Measurements from ENCODE around the gene KRTAP4-12. TPM values are rescaled to one million over a fixed set of nuclear protein-coding genes. Genes with fewer than 3 reads are reported as not detected.
"Not testable (repeated sequence)": the region's sequence is repeated elsewhere in the genome, so short reads cannot be mapped to it uniquely, and the experiment has no call there.

The KRTAP4-12 gene
- total RNA-seq: not detected

DNA sequence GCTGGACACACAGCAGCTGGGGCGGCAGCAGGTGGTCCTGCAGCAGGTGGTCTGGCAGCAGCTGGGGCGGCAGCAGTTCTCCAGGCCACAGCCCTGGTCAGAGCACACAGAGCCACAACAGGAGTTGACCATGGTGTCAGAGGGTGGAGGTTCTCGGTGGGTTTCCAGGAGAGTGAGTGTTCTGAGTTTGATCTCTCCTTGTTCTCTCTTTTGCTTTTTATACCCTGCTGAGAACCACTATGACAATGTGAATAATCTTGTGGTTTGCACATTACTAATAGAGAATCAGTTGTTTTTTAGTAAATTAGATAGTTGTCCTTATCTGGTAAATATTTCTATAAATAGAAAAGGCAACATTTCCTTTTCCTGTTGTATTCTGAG lies at the start of gene KRTAP4-12:
TSS of gene KRTAP4-12 (minus strand) at position 192 of the 381 bp plus-strand sequence. CDS start at position 132, 60 bp downstream.
- H3K27ac Mint-ChIP-seq: peak within 1 kb of the TSS; percentile 8

DNA sequence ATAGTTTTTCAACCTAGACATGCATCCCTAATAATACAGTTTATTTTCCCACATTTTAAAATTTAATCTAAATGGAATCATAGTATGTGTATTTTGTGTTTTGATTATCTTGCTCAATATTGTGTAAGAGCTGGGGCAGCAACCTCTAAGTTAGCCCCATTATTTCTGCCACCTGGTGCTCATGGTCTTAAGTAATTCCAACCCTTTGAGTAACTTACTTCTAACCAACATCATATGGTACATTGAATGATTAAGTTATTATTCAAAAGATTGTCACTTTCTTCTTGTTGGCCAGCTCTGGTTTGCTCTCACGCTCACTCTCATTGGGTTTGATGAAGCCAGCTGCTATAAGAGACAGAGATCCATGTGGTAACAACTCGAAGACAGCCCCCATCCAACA lies 47.9 kb upstream of the KRTAP4-12 start:
- ATAC-seq (ENCODE audit: low read depth): no peak
- POLR2A ChIA-PET: no interaction called here
- H3K4me1 Mint-ChIP-seq: no peaks in the 10 kb centered on the region

More for the DNA sequence above, at the start of gene KRTAP4-12:
- DNase-seq; ATAC-seq (ENCODE audit: low read depth); H3K9me3 Mint-ChIP-seq; H3K27me3 Mint-ChIP-seq; H3K36me3 Mint-ChIP-seq; POLR2A ChIA-PET; H3K4me3 Mint-ChIP-seq: not testable (repeated sequence)
- H3K4me1 Mint-ChIP-seq: peaks cover 16% of the 10 kb centered on the region

DNA sequence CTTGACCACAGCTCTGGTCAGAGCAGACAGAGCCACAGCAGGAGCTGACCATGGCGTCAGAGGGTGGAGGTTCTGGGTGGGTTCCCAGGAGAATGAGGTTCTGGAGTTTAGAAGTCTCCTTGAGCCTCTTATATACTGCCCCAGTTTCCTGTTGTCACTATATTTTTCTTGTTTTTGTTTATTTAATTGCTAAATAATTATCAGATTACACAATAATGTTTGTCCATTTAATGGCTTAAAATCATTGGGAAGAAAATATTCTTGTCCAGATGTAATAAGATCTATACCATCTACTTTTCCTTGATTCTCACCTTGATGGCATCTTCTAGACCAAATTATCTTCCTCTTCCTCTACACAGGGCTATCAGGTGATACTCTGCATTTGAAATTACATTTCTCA lies 44.1 kb upstream of the KRTAP4-12 start, which contains the start of gene KRTAP4-3:
TSS of gene KRTAP4-3 (minus strand) at position 101 of the 400 bp plus-strand sequence. CDS start at position 52, 49 bp downstream.
- POLR2A ChIA-PET: no interaction called here
- H3K9me3 Mint-ChIP-seq: no peaks in the 10 kb centered on the region
- H3K4me1 Mint-ChIP-seq: no peaks in the 10 kb centered on the region
- H3K4me3 Mint-ChIP-seq: no peak within 1 kb of the TSS
- no peaks in the 10 kb centered on the region for H3K36me3 Mint-ChIP-seq
- DNase-seq: no peak
- no peaks in the 10 kb centered on the region for H3K27me3 Mint-ChIP-seq
- peak within 1 kb of the TSS; percentile 55 for H3K27ac Mint-ChIP-seq
- no peak for ATAC-seq (ENCODE audit: low read depth)

More for the DNA sequence above, 47.9 kb upstream of the KRTAP4-12 start:
- Mint-ChIP-seq H3K4me3 (no peak overlapping the region), H3K27me3 (no peaks in the 10 kb centered on the region), H3K9me3 (no peaks in the 10 kb centered on the region), H3K27ac (no peak overlapping the region), H3K36me3 (no peaks in the 10 kb centered on the region)
- no peak for DNase-seq

DNA sequence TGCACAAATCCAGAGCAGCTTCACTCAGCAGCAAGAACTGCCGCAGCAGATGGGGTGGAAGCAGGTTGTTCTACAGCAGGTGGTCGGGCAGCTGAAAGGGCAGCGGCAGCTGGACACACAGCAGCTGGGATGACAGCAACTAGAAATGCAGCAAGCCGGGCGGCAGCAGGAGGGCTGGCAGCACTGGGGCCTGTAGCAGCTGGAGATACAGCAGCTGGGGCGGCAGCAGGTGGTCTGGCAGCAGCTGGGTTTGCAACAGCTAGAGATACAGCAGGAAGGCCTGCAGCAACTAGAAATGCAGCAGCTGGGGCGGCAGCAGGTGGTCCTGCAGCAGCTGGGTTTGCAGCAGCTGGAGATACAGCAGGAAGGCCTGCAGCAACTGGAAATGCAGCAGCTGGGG lies 43.6 kb upstream of the KRTAP4-12 start:
- Mint-ChIP-seq H3K36me3 (no peaks in the 10 kb centered on the region), H3K4me3 (no peak overlapping the region), H3K4me1 (no peaks in the 10 kb centered on the region), H3K27me3 (no peaks in the 10 kb centered on the region), H3K9me3 (no peaks in the 10 kb centered on the region), H3K27ac (peak overlapping the region; percentile 55)
- DNase-seq (no peak), ATAC-seq (ENCODE audit: low read depth) (no peak)
- POLR2A ChIA-PET: no interaction called here

DNA sequence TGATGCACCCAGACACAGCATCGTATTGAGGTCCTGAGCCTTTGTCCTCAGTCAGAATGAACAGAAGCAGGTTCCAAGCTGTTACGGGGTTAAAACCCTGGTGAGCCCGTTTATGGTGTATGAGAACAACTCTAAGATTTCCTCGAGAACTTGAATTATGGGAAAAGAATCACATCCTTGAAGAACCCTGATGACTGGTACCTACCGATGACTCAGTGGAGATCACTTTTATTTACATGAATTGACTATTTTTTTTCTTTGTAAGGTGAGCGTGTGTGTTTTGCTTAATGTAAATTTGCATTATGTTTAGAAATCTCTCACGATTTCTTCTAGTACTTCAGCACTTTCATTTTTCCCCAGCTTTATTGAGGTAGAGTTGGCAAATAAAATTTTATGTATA lies 39.8 kb upstream of the KRTAP4-12 start:
- Mint-ChIP-seq H3K36me3 (no peaks in the 10 kb centered on the region), H3K4me3 (no peak overlapping the region), H3K27me3 (no peaks in the 10 kb centered on the region), H3K27ac (no peak overlapping the region), H3K4me1 (no peaks in the 10 kb centered on the region), H3K9me3 (no peaks in the 10 kb centered on the region)
- ATAC-seq (ENCODE audit: low read depth): no peak
- POLR2A ChIA-PET: no interaction called here
- DNase-seq: no peak

DNA sequence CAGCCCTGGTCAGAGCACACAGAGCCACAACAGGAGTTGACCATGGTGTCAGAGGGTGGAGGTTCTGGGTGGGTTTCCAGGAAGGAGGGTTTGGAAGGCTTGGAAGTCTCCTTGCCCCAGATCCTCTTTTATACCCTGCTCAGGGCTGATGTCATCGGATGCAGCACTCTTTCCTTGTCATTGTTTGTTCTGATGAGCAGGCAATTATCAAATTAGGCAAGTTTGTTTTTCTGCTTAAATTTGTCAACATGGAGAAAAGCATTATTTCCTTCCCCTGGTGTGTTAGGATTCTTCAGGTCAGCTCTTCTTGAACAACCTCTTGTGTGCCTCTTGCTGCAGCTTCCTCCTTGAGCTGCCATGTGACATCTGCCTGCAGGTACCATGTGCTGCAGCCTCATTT lies 36.7 kb upstream of the KRTAP4-12 start, which contains the start of gene KRTAP4-4:
TSS of gene KRTAP4-4 (minus strand) at position 101 of the 400 bp plus-strand sequence. CDS start at position 44, 57 bp downstream.
- Mint-ChIP-seq H3K9me3 (no peaks in the 10 kb centered on the region), H3K27ac (no peak within 1 kb of the TSS)
- POLR2A ChIA-PET: no interaction called here

DNA sequence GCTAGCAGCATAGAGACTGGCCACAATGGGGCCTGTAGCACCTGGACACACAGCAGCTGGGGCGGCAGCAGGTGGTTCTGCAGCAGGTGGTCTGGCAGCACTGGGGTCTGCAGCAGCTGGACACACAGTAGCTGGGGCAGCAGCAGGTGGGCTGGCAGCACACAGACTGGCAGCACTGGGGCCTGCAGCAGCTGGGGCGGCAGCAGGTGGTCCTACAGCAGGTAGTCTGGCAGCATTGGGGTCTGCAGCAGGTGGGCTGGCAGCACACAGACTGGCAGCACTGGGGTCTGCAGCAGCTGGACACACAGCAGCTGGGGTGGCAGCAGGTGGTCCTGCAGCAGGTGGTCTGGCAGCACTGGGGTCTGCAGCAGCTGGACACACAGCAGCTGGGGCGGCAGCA lies 36.2 kb upstream of the KRTAP4-12 start:
- DNase-seq; H3K27ac Mint-ChIP-seq; H3K4me3 Mint-ChIP-seq; POLR2A ChIA-PET; H3K27me3 Mint-ChIP-seq; ATAC-seq (ENCODE audit: low read depth); H3K36me3 Mint-ChIP-seq; H3K4me1 Mint-ChIP-seq; H3K9me3 Mint-ChIP-seq: not testable (repeated sequence)

More for the DNA sequence above, 36.7 kb upstream of the KRTAP4-12 start, which contains the start of gene KRTAP4-4:
- Mint-ChIP-seq H3K4me3 (no peak within 1 kb of the TSS), H3K4me1 (no peaks in the 10 kb centered on the region), H3K27me3 (no peaks in the 10 kb centered on the region), H3K36me3 (no peaks in the 10 kb centered on the region)
- ATAC-seq (ENCODE audit: low read depth) (no peak), DNase-seq (no peak)

DNA sequence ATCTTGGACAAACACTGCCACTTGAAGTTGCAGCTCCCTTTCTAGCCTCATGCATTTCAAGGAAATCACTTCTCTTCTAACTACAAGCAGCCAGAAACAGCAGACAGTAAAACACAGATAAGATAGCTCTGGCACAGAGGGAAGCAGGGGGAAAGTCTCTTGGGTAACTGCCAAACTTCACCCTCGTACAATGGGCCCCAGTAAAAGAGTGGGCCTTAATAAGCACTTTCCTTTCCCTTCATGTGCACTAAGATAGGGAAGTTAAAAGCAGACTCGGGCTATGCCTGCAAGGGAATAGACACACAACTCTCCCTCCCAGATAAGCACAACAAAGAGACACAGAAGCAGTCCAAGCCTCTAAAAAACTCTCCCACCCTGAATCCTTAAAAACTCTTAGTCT lies 29.9 kb upstream of the KRTAP4-12 start:
- Mint-ChIP-seq H3K27ac (no peak overlapping the region), H3K4me3 (no peak overlapping the region), H3K4me1 (no peaks in the 10 kb centered on the region), H3K27me3 (no peaks in the 10 kb centered on the region), H3K36me3 (no peaks in the 10 kb centered on the region), H3K9me3 (no peaks in the 10 kb centered on the region)
- ATAC-seq (ENCODE audit: low read depth): no peak
- no peak for DNase-seq
- POLR2A ChIA-PET: no interaction called here

DNA sequence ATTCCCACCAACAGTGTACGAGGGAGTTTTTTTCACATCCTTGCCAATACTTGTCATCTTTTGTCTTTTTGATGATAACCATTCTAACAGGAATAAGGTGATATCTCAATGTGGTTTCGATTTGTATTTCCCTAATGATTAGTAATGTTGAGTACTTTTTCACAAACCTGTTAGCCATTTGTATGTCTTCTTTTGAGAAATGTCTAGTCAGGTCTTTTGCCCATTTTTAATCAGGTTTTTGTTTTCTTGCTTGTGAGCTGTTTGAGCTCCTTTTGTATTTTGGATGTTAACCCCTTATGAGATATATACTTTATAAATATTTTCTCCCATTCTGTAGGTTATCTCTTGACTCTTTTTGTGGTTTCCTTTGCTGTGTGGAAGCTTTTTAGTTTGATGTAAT lies 27.5 kb upstream of the KRTAP4-12 start:
- H3K9me3 Mint-ChIP-seq: no peaks in the 10 kb centered on the region
- H3K4me1 Mint-ChIP-seq: no peaks in the 10 kb centered on the region
- H3K27me3 Mint-ChIP-seq: no peaks in the 10 kb centered on the region
- ATAC-seq (ENCODE audit: low read depth) (no peak), DNase-seq (no peak)
- no peaks in the 10 kb centered on the region for H3K36me3 Mint-ChIP-seq
- POLR2A ChIA-PET: no interaction called here
- no peak overlapping the region for H3K27ac Mint-ChIP-seq
- H3K4me3 Mint-ChIP-seq: no peak overlapping the region

DNA sequence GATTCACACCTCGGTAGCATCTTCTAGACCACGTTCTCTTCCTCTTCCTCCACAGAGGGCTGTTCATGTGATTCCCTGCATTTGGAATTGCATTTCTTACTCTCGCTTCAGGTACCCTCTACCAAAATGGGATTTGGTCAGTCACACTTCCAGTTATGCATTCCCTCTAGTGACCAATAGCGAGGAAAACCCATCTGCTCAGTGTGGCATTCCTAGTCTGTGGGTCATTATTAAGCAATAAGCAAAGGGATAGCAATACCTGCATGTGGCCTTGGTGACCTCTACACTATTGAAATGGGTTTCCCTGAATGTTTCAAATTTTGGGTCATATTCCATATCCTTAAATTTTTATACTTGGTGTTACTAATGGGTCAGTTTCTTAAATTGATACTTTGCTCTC lies 26.0 kb upstream of the KRTAP4-12 start:
- Mint-ChIP-seq H3K27ac (no peak overlapping the region), H3K4me1 (no peaks in the 10 kb centered on the region), H3K4me3 (no peak overlapping the region), H3K9me3 (no peaks in the 10 kb centered on the region), H3K36me3 (no peaks in the 10 kb centered on the region), H3K27me3 (peaks cover 2% of the 10 kb centered on the region)
- DNase-seq (no peak), ATAC-seq (ENCODE audit: low read depth) (no peak)
- POLR2A ChIA-PET: no interaction called here

DNA sequence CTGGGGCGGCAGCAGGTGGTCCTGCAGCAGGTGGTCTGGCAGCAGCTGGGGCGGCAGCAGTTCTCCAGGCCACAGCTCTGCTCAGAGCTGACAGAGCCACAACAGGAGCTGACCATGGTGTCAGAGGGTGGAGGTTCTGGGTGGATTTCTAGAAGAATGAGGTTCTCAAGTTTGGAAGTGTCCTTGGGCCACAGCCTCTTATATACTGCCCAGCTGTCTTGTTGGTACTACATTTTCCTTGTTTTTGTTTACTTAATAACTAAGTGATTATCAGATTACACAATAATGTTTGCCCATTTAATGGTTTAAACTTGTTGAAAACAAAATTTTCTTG lies 25.6 kb upstream of the KRTAP4-12 start, which contains the start of gene KRTAP4-5:
TSS of gene KRTAP4-5 (minus strand) at position 174 of the 334 bp plus-strand sequence. CDS start at position 116, 58 bp downstream.
- no peaks in the 10 kb centered on the region for H3K4me1 Mint-ChIP-seq
- no peaks in the 10 kb centered on the region for H3K36me3 Mint-ChIP-seq
- H3K4me3 Mint-ChIP-seq: no peak within 1 kb of the TSS
- H3K27ac Mint-ChIP-seq: no peak within 1 kb of the TSS
- DNase-seq (no peak), ATAC-seq (ENCODE audit: low read depth) (no peak)
- no peaks in the 10 kb centered on the region for H3K9me3 Mint-ChIP-seq
- H3K27me3 Mint-ChIP-seq: peaks cover 2% of the 10 kb centered on the region
- POLR2A ChIA-PET: no interaction called here

DNA sequence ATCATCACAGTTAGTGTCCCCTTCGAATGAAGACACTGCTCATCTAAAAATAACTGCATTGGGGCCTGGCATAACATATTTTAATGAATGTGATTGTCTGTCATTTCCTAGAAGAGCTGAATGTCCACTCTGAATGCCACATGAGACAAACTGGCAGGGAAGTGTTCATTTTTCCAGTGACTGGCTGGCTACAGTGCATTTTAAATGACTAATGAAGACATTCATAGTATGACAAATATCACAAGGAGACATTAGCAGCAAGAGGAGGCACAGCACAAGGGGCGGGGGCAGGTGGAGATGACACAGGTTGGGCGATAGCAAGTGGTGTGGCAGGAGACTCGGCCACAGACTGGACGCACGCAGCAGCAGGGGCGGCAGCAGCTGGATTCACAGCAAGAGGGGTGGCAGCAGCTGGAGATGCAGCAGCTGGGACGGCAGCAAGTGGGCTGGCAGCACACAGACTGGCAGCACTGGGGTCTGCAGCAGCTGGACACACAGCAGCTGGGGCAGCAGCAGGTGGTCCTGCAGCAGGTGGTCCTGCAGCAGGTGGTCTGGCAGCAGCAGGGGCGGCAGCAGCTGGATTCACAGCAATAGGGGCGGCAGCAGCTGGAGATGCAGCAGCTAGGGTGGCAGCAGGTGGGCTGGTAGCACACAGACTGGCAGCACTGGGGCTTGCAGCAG lies 25.1 kb upstream of the KRTAP4-12 start:
- H3K27ac Mint-ChIP-seq; POLR2A ChIA-PET; ATAC-seq (ENCODE audit: low read depth); H3K27me3 Mint-ChIP-seq; DNase-seq; H3K36me3 Mint-ChIP-seq; H3K4me3 Mint-ChIP-seq; H3K9me3 Mint-ChIP-seq; H3K4me1 Mint-ChIP-seq: not testable (repeated sequence)

DNA sequence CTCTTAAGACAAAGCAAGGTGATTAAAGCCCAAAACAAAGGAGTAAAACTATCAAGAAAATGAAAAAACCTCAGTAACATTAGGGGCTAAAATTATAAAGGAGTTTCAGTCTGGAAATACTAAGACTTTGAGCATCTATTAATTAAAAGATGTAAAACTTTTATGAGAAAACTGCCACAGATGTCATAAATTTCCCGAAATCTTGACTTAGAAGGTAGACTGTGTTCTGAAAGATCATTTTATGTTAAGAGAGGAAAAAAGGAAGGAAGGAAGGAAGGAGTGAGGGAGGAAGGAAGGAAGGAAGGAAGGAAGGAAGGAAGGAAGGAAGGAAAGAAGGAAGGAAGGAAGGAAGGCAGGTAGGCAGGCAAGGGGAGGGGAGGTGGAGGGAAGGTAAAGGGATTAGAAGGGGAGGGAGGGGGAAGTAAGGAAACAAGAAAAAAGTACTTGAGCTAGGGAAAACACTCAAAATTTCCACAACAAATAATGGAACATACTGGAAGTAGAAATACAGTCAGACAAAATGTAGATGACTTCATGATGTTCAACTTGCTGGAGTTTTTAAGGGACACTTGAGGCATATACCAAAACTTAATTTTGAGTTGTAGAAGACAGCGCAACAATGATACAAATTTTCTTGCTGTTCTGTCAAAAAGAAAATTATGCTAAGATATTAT lies 23.7 kb upstream of the KRTAP4-12 start:
- peaks cover 3% of the 10 kb centered on the region for H3K36me3 Mint-ChIP-seq
- ATAC-seq (ENCODE audit: low read depth) (no peak), DNase-seq (no peak)
- POLR2A ChIA-PET: no interaction called here
- peaks cover 11% of the 10 kb centered on the region for H3K9me3 Mint-ChIP-seq
- no peaks in the 10 kb centered on the region for H3K4me1 Mint-ChIP-seq
- H3K4me3 Mint-ChIP-seq: no peak overlapping the region
- peaks cover 2% of the 10 kb centered on the region for H3K27me3 Mint-ChIP-seq
- H3K27ac Mint-ChIP-seq: no peak overlapping the region

DNA sequence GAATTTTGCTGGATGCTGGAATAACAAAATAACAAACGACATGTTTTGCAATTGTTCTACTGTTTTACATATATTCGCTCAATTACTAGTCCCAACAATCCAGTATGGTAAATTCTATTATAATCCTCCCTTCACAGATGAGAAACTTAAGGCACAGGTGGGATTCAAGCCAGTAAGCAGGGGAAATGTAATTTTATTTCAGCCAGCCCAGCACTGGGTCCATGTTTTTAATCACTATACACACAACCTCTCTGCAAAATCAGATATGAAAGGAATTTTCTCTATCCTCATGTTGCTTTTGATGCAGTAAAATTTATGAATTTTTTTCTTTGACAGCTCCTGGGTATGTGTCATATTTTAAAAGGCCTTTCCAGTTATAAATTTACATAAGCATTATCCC lies 21.3 kb upstream of the KRTAP4-12 start:
- POLR2A ChIA-PET: no interaction called here
- H3K36me3 Mint-ChIP-seq: peaks cover 5% of the 10 kb centered on the region

More for the DNA sequence above, 21.3 kb upstream of the KRTAP4-12 start:
- Mint-ChIP-seq H3K27ac (no peak overlapping the region), H3K4me3 (no peak overlapping the region), H3K9me3 (peaks cover 21% of the 10 kb centered on the region), H3K27me3 (peaks cover 2% of the 10 kb centered on the region), H3K4me1 (no peaks in the 10 kb centered on the region)
- DNase-seq (no peak), ATAC-seq (ENCODE audit: low read depth) (no peak)

Measured in activated naive CD8-positive, alpha-beta T cell treated with anti-CD3 and anti-CD28 coated beads, Interleukin-2, amount 10 ng/mL, durations not matched to agents 7 days and 5 days (primary cell).